HCT116 (cell line): ENCODE data around the gene THEM4. TPM values are rescaled to one million over a fixed set of nuclear protein-coding genes. Genes with fewer than 3 reads are reported as not detected.
A peak's percentile ranks its signal among the peaks of the same experiment; 100 is the strongest.

Source experiments
- ATAC-seq: fragments of 200-7000 bp; cut with Tn5 transposase; 2 replicates; pipeline ENCODE4 v1.9.1; 2020; ENCODE audit warnings: mild to moderate bottlenecking, moderate library complexity
- BruUV-seq: library from RNA; stranded (reverse); fragments of 400-500 nt; replicated peaks from 2 replicates; lab custom pipeline; 2021; lab: Mats Ljungman, UMichigan
- CTCF ChIA-PET: fragments of 300-600 bp; sonication (Branson Sonifier 250); formaldehyde crosslinking; loops from one replicate; lab custom pipeline; 2021; ENCODE audit warnings: antibody characterized with exemption; lab: Charles Lee
- POLR2A ChIA-PET: fragments of 300-600, 350-600 bp; sonication (Branson Sonifier 250); formaldehyde crosslinking; loops from one replicate; lab custom pipeline; 2021; ENCODE audit warnings: antibody characterized with exemption; lab: Charles Lee
- RAD21 ChIA-PET, 2 experiments: fragments of 300-600 bp; sonication (Branson Sonifier 250); formaldehyde crosslinking; loops; one replicate each; lab custom pipeline; 2023; ENCODE audit warnings: low total read pairs in 2 of 2; ENCODE audit not compliant: uncharacterized antibody in 2 of 2, unreplicated experiment in 2 of 2, low non-redundant PET in 1 of 2; lab: Charles Lee
- DNase-seq: peaks from one replicate; pipeline ENCODE4 v3.0.0-alpha.2; 2010; ENCODE audit warnings: low read depth, low spot score
- H2AFZ ChIP-seq: fragments of 200-600 bp; shearing (Covaris generic), sonication (generic); 2 replicates; pipeline ENCODE4 v1.6.1; 2017; ENCODE audit warnings: low read depth, mixed run types, mixed read lengths, antibody characterized with exemption, low read length; ENCODE audit not compliant: poor library complexity, severe bottlenecking
- H3K27ac ChIP-seq: 2 replicates; pipeline ENCODE4 v1.5.1; 2012; ENCODE audit warnings: low read depth, low read length
- H3K27me3 ChIP-seq: fragments of 200-600 bp; sonication (generic); 2 replicates; pipeline ENCODE4 v1.6.1; 2016; ENCODE audit warnings: mixed run types, low read length, mixed read lengths; ENCODE audit not compliant: insufficient read depth
- H3K36me3 ChIP-seq, 2 experiments: fragments of 200-500 bp in 1 of 2; fragments of 200-600 bp in 1 of 2; sonication (Bioruptor generic) in 1 of 2; sonication (generic) in 1 of 2; 2 replicates each; pipeline versions ENCODE4 v1.5.1 to v1.6.1; 2014 to 2016; ENCODE audit warnings: low read length in 2 of 2, inconsistent platforms in 1 of 2, mixed read lengths in 1 of 2, mixed run types in 1 of 2; ENCODE audit not compliant: insufficient read depth in 2 of 2, control insufficient read depth in 1 of 2
- H3K4me1 ChIP-seq, 2 experiments: fragments of 200-600 bp in 1 of 2; sonication (generic) in 1 of 2; 2 replicates each; pipeline versions ENCODE4 v1.5.1 to v1.6.1; 2012 to 2017; ENCODE audit warnings: low read length in 2 of 2, inconsistent platforms in 1 of 2, mild to moderate bottlenecking in 1 of 2, mixed read lengths in 1 of 2, mixed run types in 1 of 2, moderate library complexity in 1 of 2; ENCODE audit not compliant: insufficient read depth in 2 of 2, control insufficient read depth in 1 of 2
- H3K4me2 ChIP-seq: fragments of 200-600 bp; sonication (generic); 2 replicates; pipeline ENCODE4 v1.6.1; 2017; ENCODE audit warnings: mixed run types, low read length, mixed read lengths
- H3K4me3 ChIP-seq, 2 experiments: fragments of 200-600 bp in 1 of 2; sonication (generic) in 1 of 2; replicated peaks in 1 of 2; 2 replicates each; pipeline ENCODE4 v1.5.1; 2011 to 2016; ENCODE audit warnings: low read length in 2 of 2, control low read depth in 1 of 2, low read depth in 1 of 2, mild to moderate bottlenecking in 1 of 2, mixed read lengths in 1 of 2, mixed run types in 1 of 2
- H3K79me2 ChIP-seq: fragments of 200-600 bp; sonication (generic); 2 replicates; pipeline ENCODE4 v1.6.1; 2017; ENCODE audit warnings: mild to moderate bottlenecking, mixed run types, low read length, moderate library complexity, mixed read lengths; ENCODE audit not compliant: insufficient read depth
- H3K9ac ChIP-seq: fragments of 200-600 bp; sonication (generic); 2 replicates; pipeline ENCODE4 v1.6.1; 2016; ENCODE audit warnings: low read length, mixed read lengths
- H3K9me2 ChIP-seq: fragments of 200-600 bp; sonication (generic), shearing (Covaris generic); 2 replicates; pipeline ENCODE4 v1.6.1; 2017; ENCODE audit warnings: mixed run types, mild to moderate bottlenecking, moderate library complexity; ENCODE audit not compliant: insufficient read depth
- H3K9me3 ChIP-seq, 2 experiments: fragments of 200-500 bp in 1 of 2; fragments of 200-600 bp in 1 of 2; sonication (Bioruptor generic) in 1 of 2; sonication (generic) in 1 of 2; 2 replicates each; pipeline ENCODE4 v1.6.1; 2014 to 2017; ENCODE audit warnings: low read length in 2 of 2, mixed read lengths in 2 of 2, inconsistent platforms in 1 of 2, low read depth in 1 of 2, mild to moderate bottlenecking in 1 of 2, mixed run types in 1 of 2, moderate library complexity in 1 of 2; ENCODE audit not compliant: control insufficient read depth in 1 of 2, insufficient read depth in 1 of 2
- H4K20me1 ChIP-seq: fragments of 200-600 bp; sonication (generic), shearing (Covaris generic); 2 replicates; pipeline ENCODE4 v1.6.1; 2017; ENCODE audit warnings: mixed run types, mild to moderate bottlenecking, moderate library complexity; ENCODE audit not compliant: insufficient read depth
- CBX3 ChIP-seq: IDR thresholded peaks from 2 replicates; pipeline ENCODE4 v1.6.1; 2012; ENCODE audit warnings: low read depth
- CTCF ChIP-seq, 3 experiments: fragments of 200-600 bp in 1 of 3; sonication (generic) in 1 of 3; IDR thresholded peaks in 2 of 3; conservative IDR thresholded peaks in 1 of 3; 2 replicates each; pipeline ENCODE4 v1.5.1; 2012 to 2017; ENCODE audit warnings: low read depth in 2 of 3, low read length in 2 of 3, antibody characterized with exemption in 1 of 3, borderline replicate concordance in 1 of 3, control low read depth in 1 of 3, mild to moderate bottlenecking in 1 of 3, mixed read lengths in 1 of 3, mixed run types in 1 of 3, moderate library complexity in 1 of 3; ENCODE audit not compliant: insufficient read depth in 1 of 3
- EGR1 ChIP-seq: IDR thresholded peaks from 2 replicates; pipeline ENCODE4 v1.6.1; 2012; ENCODE audit warnings: low read depth
- ELF1 ChIP-seq: IDR thresholded peaks from 2 replicates; pipeline ENCODE4 v1.6.1; 2012; ENCODE audit warnings: low read depth, borderline replicate concordance
- FOSL1 ChIP-seq: IDR thresholded peaks from 2 replicates; pipeline ENCODE4 v1.6.1; 2012; ENCODE audit warnings: low read depth
- JUND ChIP-seq: IDR thresholded peaks from 2 replicates; pipeline ENCODE4 v1.6.1; 2012
- MAX ChIP-seq: IDR thresholded peaks from 2 replicates; pipeline ENCODE4 v1.6.1; 2012
- POLR2A ChIP-seq: IDR thresholded peaks from 2 replicates; pipeline ENCODE4 v1.7.0; 2011; ENCODE audit warnings: borderline replicate concordance; ENCODE audit not compliant: insufficient read depth, insufficient read length; ENCODE audit errors: extremely low read depth
- POLR2AphosphoS5 ChIP-seq: IDR thresholded peaks from 2 replicates; pipeline ENCODE4 v1.6.1; 2011; ENCODE audit warnings: mild to moderate bottlenecking, low read depth, low read length, moderate library complexity
- RAD21 ChIP-seq: IDR thresholded peaks from 2 replicates; pipeline ENCODE4 v1.6.1; 2012; ENCODE audit warnings: low read depth, mild to moderate bottlenecking
- REST ChIP-seq: IDR thresholded peaks from 2 replicates; pipeline ENCODE4 v1.6.1; 2012; ENCODE audit warnings: low read depth
- SRF ChIP-seq: IDR thresholded peaks from 2 replicates; pipeline ENCODE4 v1.6.1; 2012; ENCODE audit warnings: low read depth
- TCF7L2 ChIP-seq: IDR thresholded peaks from 2 replicates; pipeline ENCODE4 v1.7.0; 2011; ENCODE audit warnings: borderline replicate concordance, inconsistent platforms; ENCODE audit not compliant: insufficient read depth, insufficient read length; ENCODE audit errors: extremely low read depth
- YY1 ChIP-seq: IDR thresholded peaks from 2 replicates; pipeline ENCODE4 v1.6.1; 2011; ENCODE audit warnings: low read length, low read depth, moderate library complexity, mild to moderate bottlenecking; ENCODE audit not compliant: insufficient replicate concordance; ENCODE audit errors: extremely low read depth
- ZBTB33 ChIP-seq: IDR thresholded peaks from 2 replicates; pipeline ENCODE4 v1.6.1; 2011; ENCODE audit warnings: mild to moderate bottlenecking, low read length, moderate library complexity; ENCODE audit not compliant: insufficient replicate concordance; ENCODE audit errors: extremely low read depth
- ZFX ChIP-seq: fragments of 450-650 bp; IDR thresholded peaks from 2 replicates; pipeline ENCODE4 v1.6.1; 2017
- intact Hi-C: fragments of 100-400 bp; cut with micrococcal nuclease; formaldehyde crosslinking; loops from 2 replicates; pipeline ENCODE4 v1.10.0; 2022
- total RNA-seq: library from RNA; stranded (reverse); gene quantifications from one replicate; pipeline ENCODE4 v1.2.1, GENCODE V29; 2021; ENCODE audit not compliant: unreplicated experiment

Gene THEM4
- total RNA-seq, 1 experiment from 2014 or later, result 17.0 TPM

GRCh38 chr1:151934048-151934493 is 24.8 kb upstream of the THEM4 start:
- peak; percentile 62 for TF ChIP-seq YY1
- TF ChIP-seq MAX, result no peak
- TF ChIP-seq ZBTB33, result no peak
- no peak for TF ChIP-seq CBX3
- no peak for TF ChIP-seq POLR2AphosphoS5
- no peak for TF ChIP-seq EGR1
- no peak for TF ChIP-seq JUND
- TF ChIP-seq CTCF (IDR thresholded peaks at IDR 0.05 in 2 of 3, conservative IDR thresholded peaks at IDR 0.05 in 1 of 3; ENCODE audit: borderline replicate concordance in 1 of 3, insufficient read depth in 1 of 3, low read depth in 2 of 3, low read length in 2 of 3), result peak; percentile 86 to 95 (median 86)
- no peak for TF ChIP-seq FOSL1
- peak; percentile 96 for TF ChIP-seq RAD21
- TF ChIP-seq ELF1, result no peak
- TF ChIP-seq SRF, result no peak
- no peak for TF ChIP-seq POLR2A
- no peak for TF ChIP-seq TCF7L2
- TF ChIP-seq ZFX, result no peak
- no peak for TF ChIP-seq REST
- no peak overlapping the region for H3K9ac ChIP-seq
- peak overlapping the region; percentile 69 for H2AFZ ChIP-seq
- H3K27ac ChIP-seq, result no peak overlapping the region
- H3K36me3 ChIP-seq, result no peaks in the 10 kb centered on the region
- ChIA-PET POLR2A (no interaction called here), RAD21 (interaction anchor here (0.7 to 2.5 kb wide), 5 partner anchors 34 to 79 kb away, joined by 3 to 11 read pairs (median 3); no protein-coding TSS in a partner anchor), CTCF (interaction anchor here (0.9 to 5.9 kb wide), 16 partner anchors 9 to 116 kb away, joined by 3 to 140 read pairs (median 5); partner anchors contain the start of gene THEM4)
- H3K79me2 ChIP-seq, result no peaks in the 10 kb centered on the region
- 0 out of 4 replicates have a peak, but pooled peaks cover 0 to 6% of the 10 kb centered on the region in 2 experiments for H3K9me3 ChIP-seq
- H3K4me3 ChIP-seq, result no peak overlapping the region
- no TSS peak for BruUV-seq
- H4K20me1 ChIP-seq, result no peaks in the 10 kb centered on the region
- ATAC-seq (peak; percentile 97), DNase-seq (no peak)
- intact Hi-C loops, result loop anchor here (1.0 to 5.0 kb wide), 4 partner anchors 34 to 253 kb away; no protein-coding TSS in a partner anchor
- no peaks in the 10 kb centered on the region for H3K27me3 ChIP-seq
- H3K4me2 ChIP-seq, result peak overlapping the region; percentile 38
- no peaks in the 10 kb centered on the region; a peak in 1 of 4 replicates for H3K4me1 ChIP-seq
- H3K9me2 ChIP-seq, result no peaks in the 10 kb centered on the region
